ENCODE results near the gene GIMAP2.
"Not testable (repeated sequence)": the region's sequence is repeated elsewhere in the genome, so short reads cannot be mapped to it uniquely, and the experiment has no call there.

The GIMAP2 gene

DNA sequence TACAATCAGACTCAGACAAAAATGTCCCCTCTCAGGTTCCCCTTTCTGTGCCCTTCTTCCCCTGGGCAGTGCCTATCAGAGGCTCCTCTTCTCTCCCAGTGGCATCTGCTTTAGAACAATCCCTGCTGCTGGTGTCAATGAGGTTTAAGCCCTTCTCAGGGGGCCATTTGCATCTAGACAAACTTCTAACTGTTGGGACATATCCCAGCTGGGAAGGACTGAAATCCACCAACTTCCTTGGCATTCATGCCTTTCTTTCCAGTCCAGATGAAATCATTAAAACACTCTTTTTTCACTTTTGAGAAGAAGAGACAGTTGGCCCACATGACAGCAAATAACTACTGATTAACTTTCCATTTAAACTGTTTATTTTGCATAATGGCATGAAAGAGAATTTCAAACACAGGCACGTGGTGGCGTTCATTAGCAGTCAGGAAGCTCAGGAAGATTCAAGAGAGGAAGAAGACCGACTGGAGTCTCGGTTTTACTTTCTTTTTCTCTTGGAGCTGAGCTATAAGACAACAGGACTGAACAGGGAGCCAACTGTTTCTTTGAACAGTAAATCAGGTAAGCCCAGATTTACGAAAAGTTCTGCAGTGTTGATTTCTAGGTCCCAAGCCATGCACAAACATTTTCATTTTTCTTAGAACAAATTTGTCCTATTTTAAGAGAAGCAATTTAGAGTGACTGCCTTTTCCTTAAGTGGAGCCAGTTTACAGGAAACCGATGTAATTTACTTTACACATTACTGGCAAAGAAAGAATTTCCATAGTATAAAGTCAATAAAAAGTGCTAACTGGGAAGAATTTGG, at the start of gene GIMAP2:
Gene GIMAP2 (plus strand): TSS at position 488 of the 811 bp plus-strand sequence. CDS start 1,354 bp downstream, outside the sequence.
- no peak for DNase-seq

GRCh38 chr7:150641854-150642253, 43.7 kb upstream of the GIMAP2 start:
- DNase-seq: no peak

GRCh38 chr7:150642926-150643325, 42.6 kb upstream of the GIMAP2 start:
- DNase-seq: no peak

GRCh38 chr7:150645259-150646020, 40.1 kb upstream of the GIMAP2 start:
- DNase-seq: no peak

DNA sequence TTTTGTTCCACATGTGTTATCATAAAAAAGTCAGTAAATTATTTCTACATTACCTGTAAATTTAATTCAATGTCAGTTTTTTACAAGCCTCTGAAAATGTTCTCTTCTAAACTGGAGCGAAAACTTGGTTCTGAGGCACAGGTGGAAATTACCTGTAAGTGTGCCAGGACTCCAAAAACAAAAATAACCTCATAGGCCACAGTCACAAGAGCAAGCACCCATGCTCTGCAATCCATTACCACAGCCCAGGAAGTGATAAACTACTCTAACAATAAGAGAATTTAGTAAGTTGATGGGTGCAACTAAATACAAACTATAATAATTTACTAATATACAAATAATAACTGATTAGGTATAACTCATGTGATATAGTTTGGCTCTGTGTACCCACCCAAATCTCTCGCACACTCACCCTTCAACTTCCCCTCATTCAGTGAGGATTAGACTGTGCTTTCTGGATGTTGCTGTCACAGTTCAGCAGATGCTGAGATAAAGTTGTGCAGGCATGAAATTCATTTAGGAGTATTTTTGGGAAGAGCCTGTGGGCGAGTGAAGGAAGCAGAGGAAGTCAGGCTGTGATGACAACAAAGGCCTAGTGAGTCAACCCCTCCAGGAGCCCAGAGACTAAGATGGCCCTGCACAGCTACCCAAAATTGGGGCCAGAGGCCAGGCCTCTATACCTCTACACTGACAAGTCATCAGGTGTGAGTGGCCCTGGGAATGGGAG, 37.0 kb upstream of the GIMAP2 start:
- no peak for DNase-seq

GRCh38 chr7:150649080-150649385, 36.5 kb upstream of the GIMAP2 start:
- DNase-seq: no peak

DNA sequence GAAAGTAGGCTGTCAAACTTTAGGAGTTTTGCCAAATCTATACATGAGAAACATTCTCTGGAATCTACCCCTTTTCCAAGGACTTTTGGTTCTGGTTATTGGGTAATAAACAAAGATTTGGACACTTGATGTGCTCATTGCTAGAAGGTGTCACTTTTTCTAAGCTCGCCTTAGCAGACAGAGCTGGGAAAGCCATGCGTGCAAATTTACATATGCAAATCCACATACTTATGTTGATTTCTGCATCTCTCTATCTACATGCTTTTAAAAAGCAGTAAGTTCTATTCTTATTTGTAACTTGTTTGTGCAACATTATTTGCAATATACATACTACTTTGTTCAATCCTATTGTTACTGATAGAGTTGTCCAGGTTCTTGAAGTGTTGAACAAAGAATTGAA, 30.8 kb upstream of the GIMAP2 start:
- no peak for DNase-seq

- DNase-seq: no peak
Measured at GRCh38 chr7:150656047-150656446, 29.5 kb upstream of the GIMAP2 start.

DNA sequence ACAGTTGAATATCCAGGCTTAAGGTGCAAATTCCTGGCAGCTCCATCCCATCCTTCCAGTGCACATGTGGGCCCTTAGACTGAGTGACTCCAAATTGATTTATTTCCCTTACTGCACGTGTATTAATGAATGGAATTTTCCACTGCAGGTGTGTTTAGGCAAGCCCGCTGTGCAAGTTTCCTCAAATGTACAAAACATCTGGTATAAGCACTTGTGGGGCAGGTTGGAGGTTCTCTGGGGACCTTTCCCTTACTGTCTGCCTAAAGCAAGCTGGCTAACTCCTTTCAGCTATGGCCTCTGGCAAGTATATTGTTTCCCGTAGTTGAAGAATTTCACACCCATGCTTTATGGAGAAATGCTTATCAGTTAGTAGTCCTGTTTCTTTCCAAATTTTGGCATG, 28.0 kb upstream of the GIMAP2 start:
- DNase-seq: no peak

GRCh38 chr7:150660939-150661613, 24.4 kb upstream of the GIMAP2 start:
- no peak for DNase-seq

DNA sequence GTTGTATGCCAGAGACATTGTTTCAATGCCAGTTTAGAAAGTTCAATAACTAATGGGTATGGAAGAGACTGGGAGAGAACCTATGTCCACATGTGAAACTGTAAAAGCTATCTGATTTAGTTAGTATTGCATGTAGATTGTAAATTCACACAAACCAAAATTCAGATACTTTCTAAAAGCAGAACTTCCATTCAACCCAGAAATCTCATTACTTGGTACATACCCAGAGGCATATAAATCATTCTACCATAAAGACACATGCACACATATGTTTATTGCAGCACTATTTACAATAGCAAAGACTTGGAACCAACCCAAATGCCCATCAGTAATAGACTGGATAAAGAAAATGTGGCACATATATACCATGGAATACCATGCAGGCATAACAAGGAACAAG, 22.7 kb upstream of the GIMAP2 start:
- not testable (repeated sequence) for DNase-seq

- no peak for DNase-seq
Measured at GRCh38 chr7:150663802-150664494, 21.6 kb upstream of the GIMAP2 start.

DNA sequence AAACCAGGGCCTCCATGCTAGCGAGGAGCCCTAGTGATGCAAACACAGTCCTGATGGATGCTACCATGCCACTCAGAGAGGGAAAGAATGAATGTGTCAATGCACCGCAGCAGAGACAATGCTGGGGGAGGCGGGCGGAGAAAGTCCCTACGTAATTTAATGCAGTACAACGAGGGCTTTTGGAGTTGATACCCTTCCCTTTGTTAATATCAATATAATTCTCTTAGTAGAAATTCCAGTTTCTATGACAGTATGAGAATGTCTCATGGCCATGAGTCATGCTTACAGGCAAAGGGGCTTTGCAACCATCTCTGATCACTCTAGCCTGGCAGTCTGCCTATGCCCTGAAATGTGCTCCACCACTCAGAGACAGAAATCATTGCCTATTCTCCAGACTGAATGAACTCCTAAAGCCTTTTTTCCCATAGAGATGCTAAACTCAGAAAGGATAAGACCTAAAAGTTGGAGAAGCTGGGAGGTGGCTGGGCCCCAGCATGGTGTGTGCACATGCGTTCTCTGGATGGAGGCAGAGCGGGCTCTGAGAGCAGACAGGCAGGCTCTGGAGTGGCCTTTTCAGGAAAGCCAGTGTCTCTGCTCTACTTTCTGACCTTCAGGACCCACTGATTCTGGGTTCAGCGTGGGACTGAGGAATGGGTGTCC, 20.3 kb upstream of the GIMAP2 start:
- no peak for DNase-seq

- no peak for DNase-seq
Measured at GRCh38 chr7:150665896-150666295, 19.6 kb upstream of the GIMAP2 start.

- no peak for DNase-seq
Measured at GRCh38 chr7:150666412-150666811, 19.1 kb upstream of the GIMAP2 start.

GRCh38 chr7:150668472-150668911, 17.0 kb upstream of the GIMAP2 start:
- no peak for DNase-seq

DNA sequence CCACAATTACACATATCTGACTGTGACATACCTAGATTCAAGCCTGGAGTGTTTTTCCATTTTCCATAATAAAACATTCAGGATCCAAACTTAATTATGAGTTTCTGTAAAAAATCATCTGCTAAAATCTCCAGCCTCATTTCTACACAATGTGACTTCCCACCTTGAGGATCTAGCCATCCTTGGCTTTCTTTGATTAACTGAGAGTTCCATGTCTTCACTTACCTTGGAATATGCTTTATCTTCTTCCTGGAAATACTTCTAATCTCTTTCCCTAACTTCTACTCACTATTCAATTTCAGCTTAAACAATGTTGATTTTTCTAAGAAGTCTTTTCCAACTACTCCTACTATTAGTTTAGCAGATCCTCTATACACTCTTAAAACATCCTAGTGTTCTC, 16.5 kb upstream of the GIMAP2 start:
- no peak for DNase-seq

DNA sequence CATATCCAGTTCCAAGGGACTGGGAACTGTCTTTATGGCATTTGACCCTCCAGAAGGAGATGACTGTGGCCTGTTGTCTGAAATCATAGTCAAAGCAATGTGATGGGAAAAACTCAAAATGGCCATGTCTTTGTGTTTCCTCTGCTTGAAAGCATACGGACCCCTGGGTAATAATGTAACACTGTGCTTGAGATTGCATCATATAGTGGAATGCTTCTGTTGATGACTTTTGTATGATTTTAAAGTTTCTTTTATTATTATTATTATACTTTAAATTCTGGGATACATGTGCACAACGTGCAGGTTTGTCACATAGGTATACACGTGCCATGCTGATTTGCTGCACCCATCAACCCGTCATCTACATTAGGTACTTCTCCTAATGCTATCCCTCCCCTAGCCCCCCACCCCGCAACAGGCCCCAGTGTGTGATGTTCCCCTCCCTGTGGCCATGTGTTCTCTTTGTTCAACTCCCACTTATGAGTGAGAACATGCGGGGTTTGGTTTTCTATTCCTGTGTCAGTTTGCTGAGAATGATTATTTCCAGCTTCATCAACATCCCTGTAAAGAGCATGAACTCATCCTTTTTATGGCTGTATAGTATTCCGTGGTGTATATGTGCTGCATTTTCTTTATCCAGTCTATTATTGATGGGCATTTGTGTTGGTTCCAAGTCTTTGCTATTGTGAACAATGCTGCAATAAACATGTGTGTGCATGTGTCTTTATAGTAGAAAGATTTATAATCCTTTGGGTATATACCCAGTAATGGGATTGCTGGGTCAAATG, 13.5 kb upstream of the GIMAP2 start:
- not testable (repeated sequence) for DNase-seq

- no peak for DNase-seq
Measured at GRCh38 chr7:150675714-150676113, 9.8 kb upstream of the GIMAP2 start.

DNA sequence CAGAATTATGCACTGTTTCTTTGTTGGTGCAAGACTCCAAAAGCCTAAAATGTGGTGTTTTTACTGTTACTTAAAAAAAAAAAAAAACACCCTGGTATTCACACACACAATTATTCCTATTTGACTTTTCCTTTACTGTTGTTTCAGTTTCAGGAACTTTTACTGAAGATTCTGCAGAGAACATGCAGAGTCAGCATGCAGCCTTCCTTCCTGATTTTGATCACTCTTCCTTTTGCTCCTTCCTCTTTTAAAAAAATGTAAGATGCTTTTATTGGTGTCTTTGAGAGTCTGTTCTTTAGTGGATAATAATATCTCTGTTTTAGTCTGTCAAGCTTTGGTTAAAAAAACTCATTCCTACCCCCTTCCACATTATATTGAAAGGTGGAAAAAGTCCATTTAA, 9.2 kb upstream of the GIMAP2 start:
- not testable (repeated sequence) for DNase-seq

DNA sequence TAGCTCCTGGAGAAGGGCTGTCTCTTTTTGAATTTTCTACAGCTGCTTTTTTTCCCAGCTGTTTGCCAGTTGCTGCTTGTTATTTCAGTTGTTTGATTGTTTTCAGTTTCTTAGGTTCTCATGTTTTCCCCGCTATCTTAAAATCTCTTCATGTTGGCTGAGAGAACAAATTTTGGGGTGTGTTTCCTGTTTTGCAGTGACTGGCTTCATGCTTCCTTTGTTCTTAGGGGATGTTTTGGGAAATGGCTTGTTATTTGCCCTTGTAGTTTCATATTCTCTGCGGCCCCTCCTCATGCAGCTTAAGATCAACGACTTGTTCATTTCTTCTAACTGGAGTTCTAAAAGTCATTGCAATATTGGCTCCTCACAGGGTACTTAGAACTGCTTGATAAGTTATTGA, 8.7 kb upstream of the GIMAP2 start:
- DNase-seq: not testable (repeated sequence)

Measured in NCI-H748 treated with DMSO at 0.1 percent for 48 hours (cell line).